IPS DF 6.9 (cell line): ENCODE results near the gene ICAM4.

Experiments used
- DNase-seq: peaks from one replicate; pipeline ENCODE4 v3.0.0-alpha.2; 2013; ENCODE audit warnings: low read depth, low spot score
- H3K27ac ChIP-seq: one replicate; pipeline ENCODE4 v1.5.1; 2013; ENCODE audit warnings: low read length, control low read depth
- H3K27me3 ChIP-seq: 2 replicates; pipeline ENCODE4 v1.6.1; 2013; ENCODE audit warnings: mild to moderate bottlenecking, low read length; ENCODE audit not compliant: control insufficient read depth, insufficient read depth
- H3K36me3 ChIP-seq: 2 replicates; pipeline ENCODE4 v1.6.1; 2013; ENCODE audit warnings: low read length; ENCODE audit not compliant: control insufficient read depth, insufficient read depth
- H3K4me1 ChIP-seq: 2 replicates; pipeline ENCODE4 v1.6.1; 2013; ENCODE audit warnings: low read length; ENCODE audit not compliant: control insufficient read depth, insufficient read depth
- H3K4me3 ChIP-seq: 2 replicates; pipeline ENCODE4 v1.5.1; 2013; ENCODE audit warnings: mild to moderate bottlenecking, low read length
- H3K9me3 ChIP-seq: 2 replicates; pipeline ENCODE4 v1.6.1; 2013; ENCODE audit warnings: low read length, inconsistent platforms; ENCODE audit not compliant: control insufficient read depth, insufficient read depth
- WGBS: extraction: QIAGEN DNeasy Blood & Tissue Kit; methylation state at CpG from one replicate; pipeline ENCODE4 v1.1.7; 2013; ENCODE audit warnings: mixed read lengths, missing lambda C conversion rate; ENCODE audit not compliant: insufficient read length, insufficient coverage; 5-methylcytosine and 5-hydroxymethylcytosine counted together

ICAM4 gene

DNA sequence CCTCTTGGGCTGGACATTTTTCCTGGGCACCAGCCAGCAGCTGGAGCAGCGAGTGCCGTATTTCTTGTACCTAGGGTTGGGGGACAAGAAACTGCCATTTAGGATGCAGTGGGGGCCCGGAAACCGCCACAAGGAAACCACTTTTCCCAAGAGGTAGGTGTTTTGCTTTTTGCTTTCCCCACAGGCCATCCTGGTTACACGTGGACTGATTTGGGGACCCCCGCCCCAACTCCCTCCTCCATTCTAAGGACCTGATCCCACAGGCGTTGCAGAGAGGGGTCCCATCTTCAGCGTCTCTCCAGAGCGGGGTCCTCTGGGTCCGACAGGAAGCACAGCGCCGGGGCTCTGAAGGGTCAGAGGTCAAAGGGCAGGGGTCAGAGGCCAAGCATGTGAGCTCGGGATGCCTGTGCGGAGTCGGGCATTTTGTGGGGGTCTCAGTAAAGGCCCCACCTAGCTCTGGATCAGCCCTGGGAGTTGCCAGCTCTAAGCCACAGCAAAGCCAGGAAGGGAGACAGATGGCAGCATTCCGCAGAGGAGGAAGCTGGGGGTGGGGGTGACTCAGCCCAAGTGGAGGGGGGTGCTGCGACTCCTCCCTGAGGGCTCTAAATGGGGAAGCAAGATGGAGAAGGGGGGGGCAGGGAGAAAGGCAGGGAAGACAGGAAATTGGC lies 18.5 kb downstream of the ICAM4 start:
- Histone ChIP-seq H3K9me3 (no peaks in the 10 kb centered on the region), H3K27me3 (no peaks in the 10 kb centered on the region), H3K4me1 (no peaks in the 10 kb centered on the region), H3K36me3 (no peaks in the 10 kb centered on the region), H3K27ac (no peak overlapping the region), H3K4me3 (no peak overlapping the region)
- WGBS, result no CpG with 5 or more reads among the region's 17 CpGs
- no peak for DNase-seq

DNA sequence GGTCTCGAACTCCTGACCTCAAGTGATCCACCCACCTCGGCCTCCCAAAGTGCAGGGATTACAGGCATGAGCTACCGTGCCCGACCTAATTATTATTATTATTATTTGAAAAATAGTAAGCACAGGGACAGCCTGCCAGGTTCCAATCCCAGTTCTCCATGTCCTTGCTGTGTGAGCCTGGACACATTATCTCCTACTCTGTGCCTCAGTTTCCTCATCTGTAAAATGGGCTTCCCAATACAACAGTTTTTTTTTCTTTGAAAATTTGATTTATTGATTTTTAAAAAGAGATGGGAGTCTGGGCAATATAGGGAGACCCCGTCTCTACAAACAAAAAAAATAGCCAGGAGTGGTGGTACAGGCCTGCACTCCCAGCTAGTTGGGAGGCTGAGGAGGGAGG lies 19.6 kb downstream of the ICAM4 start:
- WGBS, result no CpG with 5 or more reads among the region's 5 CpGs
- no peaks in the 10 kb centered on the region for H3K4me1 ChIP-seq
- no peaks in the 10 kb centered on the region for H3K36me3 ChIP-seq
- H3K27ac ChIP-seq, result no peak overlapping the region
- no peak overlapping the region for H3K4me3 ChIP-seq
- DNase-seq, result no peak
- no peaks in the 10 kb centered on the region for H3K27me3 ChIP-seq
- no peaks in the 10 kb centered on the region for H3K9me3 ChIP-seq

DNA sequence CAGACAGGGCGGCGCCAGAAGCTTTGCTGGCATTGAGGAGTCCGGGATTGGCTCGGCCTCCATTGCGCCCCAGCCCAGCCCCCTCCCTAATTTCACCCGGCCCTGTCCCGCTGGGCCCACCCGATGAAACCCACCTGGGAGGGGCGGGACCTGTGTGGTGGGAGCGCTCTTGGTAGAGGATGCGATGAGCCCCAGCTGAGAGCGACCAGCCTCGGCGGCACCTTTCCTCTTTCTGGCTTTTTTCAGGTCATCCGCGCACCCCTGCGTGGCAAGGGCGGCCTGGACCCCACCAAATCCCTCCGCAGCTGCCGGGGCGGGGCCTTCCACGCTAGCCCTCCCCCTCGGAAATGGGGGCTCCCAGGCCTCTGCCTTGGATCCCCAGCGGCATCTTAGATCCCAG lies 22.7 kb downstream of the ICAM4 start, which contains the start of gene ZGLP1:
Gene ZGLP1, minus strand, starts transcription at position 393 of the 400 bp plus-strand sequence.
- no peaks in the 10 kb centered on the region for H3K27me3 ChIP-seq
- no CpG with 5 or more reads among the region's 24 CpGs for WGBS
- DNase-seq, result no peak
- no peaks in the 10 kb centered on the region for H3K9me3 ChIP-seq
- no peak within 1 kb of the TSS for H3K27ac ChIP-seq
- H3K36me3 ChIP-seq, result no peaks in the 10 kb centered on the region
- no peaks in the 10 kb centered on the region for H3K4me1 ChIP-seq
- no peak within 1 kb of the TSS for H3K4me3 ChIP-seq

DNA sequence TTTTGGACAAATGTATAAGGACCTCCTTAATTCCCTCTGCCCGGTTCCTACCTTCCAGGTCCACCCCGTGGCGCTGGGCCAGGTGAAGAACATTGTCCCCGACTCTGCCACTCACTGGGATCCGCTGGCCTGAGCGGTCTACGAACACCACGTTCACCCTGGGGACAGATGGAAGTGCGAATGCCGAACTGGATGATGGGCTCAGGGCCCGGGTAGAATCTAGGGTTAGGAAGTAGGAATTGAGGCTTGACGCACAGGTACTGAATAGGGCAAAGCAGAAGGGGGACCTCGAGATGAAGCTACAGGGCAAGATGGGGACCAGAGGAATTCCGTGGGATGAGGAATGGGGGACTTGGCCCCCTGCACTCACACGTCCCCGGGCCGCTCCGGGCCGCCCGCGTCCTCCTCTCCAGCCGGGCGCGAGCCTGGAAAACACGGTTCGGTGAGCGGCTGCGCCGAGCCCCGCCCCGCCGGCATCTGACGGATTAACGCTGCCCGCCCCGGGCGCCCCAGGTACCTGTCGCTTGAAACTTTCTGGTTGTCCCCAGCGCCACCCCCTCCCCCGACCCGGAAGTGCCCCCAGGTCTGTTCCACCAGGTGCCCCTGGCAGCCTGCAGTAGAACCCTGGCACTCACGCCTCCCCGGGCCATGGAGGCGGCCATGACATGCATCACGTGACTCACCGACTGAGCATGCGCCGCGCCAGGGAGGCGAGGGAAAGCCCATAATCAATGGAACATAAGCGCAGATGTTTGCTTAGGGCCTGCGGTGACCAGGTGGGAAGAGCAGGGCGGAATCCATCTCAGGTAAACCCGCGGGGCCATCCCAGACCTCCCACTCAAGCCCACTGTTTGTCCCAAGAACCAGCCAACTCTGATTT lies 28.8 kb downstream of the ICAM4 start, which contains the start of gene FDX2:
Gene FDX2, minus strand, starts transcription at position 681 of the 880 bp plus-strand sequence. Its CDS starts 19 bp downstream, at position 662.
- Histone ChIP-seq H3K4me1 (0 out of 2 replicates have a peak, but pooled peaks cover 3% of the 10 kb centered on the region), H3K27me3 (no peaks in the 10 kb centered on the region), H3K36me3 (peaks cover 10% of the 10 kb centered on the region; the same call in 1 of the 2 replicates), H3K9me3 (no peaks in the 10 kb centered on the region), H3K27ac (no peak within 1 kb of the TSS), H3K4me3 (peak within 1 kb of the TSS; percentile 79)
- DNase-seq, result peak; percentile 84
- WGBS, result no CpG with 5 or more reads among the region's 55 CpGs

DNA sequence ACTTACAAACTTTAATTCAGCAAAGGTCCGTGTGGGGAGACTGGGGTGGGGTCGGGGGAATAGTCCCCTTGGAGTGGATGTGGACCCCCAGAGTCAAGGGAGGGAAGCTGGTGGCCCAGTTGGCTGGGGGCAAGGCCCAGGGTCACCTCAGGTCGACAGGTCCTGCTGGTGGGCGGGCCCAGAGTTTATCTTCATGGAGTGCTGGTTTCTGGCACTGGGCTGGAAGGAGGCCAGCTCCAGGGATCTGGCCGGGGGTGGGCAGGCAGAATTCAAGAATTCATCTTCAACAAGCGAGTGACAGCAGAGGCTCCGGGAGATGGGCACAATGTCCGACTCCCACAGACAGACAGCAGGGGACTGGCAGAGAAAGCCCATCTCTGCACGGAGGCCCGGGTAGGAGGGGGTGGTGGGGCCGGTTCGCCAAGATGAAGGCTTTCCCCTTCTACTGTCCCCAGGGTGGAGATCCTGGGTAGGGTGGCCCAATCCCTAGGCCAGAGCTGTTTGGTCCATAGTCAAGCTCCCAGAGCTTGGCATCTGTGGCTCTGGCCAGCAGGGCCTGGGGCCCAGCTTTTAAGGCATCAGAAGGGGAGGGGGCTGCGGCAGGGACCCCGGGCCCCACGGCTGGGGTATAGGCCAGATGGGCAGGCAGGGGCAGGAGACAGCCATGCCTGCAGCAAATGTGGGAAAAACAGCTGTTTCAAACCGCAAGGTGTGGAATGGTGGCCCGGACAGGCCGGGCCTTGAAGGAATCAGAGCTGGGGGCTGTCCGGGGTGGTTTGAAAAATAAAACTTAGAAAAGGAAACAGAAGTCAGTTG lies 29.7 kb downstream of the ICAM4 start:
- Histone ChIP-seq H3K36me3 (peaks cover 12% of the 10 kb centered on the region; the same call in 1 of the 2 replicates), H3K4me3 (no peak overlapping the region; the same call in 1 of the 2 replicates), H3K27ac (no peak overlapping the region)

DNA sequence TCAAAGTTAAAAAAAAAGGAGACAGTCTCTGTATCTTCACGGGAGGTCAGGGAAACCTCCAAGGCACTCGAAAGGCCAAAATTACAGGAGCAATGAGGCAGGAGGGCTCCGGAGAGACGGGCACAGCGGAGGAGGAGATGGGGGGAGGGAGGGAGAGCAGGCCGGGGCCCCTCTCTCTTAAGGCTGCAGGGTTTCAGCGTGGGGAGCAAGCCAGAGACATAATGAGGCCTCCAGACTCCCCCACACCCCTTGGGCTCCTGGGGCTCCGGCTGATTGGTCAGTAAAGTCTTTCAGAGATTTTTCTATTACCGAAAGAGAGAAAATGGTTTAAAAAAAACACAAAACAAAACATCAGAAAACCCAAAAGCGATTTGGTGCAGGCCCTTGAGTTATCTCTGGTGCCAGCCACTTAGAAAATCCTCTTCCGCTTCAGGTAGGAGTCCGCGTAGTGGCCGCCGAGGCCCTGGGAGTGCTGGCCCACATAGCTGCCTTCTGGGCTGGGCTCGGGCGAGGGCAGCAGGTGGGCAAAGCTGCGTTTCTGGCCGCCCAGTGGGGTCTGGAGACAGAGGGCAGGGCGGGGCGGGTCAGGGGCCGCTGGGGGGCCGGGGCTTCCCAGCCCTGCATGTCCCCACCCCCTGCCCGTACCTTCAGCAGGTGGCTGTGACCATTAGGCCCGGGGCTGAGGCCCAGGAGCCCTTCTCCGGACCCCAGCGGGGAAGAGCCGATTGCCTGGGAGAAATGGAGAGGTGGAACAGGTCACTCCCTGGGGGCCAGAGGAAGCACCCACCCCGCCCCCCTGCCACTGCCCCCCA lies 30.5 kb downstream of the ICAM4 start:
- 0 out of 2 replicates have a peak, but pooled peaks cover 3% of the 10 kb centered on the region for H3K4me1 ChIP-seq
- H3K27me3 ChIP-seq, result no peaks in the 10 kb centered on the region
- DNase-seq, result no peak
- WGBS, result no CpG with 5 or more reads among the region's 29 CpGs
- H3K9me3 ChIP-seq, result no peaks in the 10 kb centered on the region
- H3K36me3 ChIP-seq, result peaks cover 20% of the 10 kb centered on the region
- H3K27ac ChIP-seq, result no peak overlapping the region
- no peak overlapping the region for H3K4me3 ChIP-seq

More for the DNA sequence above, 29.7 kb downstream of the ICAM4 start:
- no CpG with 5 or more reads among the region's 19 CpGs for WGBS
- Histone ChIP-seq H3K9me3 (no peaks in the 10 kb centered on the region), H3K4me1 (0 out of 2 replicates have a peak, but pooled peaks cover 3% of the 10 kb centered on the region), H3K27me3 (no peaks in the 10 kb centered on the region)
- DNase-seq, result no peak

DNA sequence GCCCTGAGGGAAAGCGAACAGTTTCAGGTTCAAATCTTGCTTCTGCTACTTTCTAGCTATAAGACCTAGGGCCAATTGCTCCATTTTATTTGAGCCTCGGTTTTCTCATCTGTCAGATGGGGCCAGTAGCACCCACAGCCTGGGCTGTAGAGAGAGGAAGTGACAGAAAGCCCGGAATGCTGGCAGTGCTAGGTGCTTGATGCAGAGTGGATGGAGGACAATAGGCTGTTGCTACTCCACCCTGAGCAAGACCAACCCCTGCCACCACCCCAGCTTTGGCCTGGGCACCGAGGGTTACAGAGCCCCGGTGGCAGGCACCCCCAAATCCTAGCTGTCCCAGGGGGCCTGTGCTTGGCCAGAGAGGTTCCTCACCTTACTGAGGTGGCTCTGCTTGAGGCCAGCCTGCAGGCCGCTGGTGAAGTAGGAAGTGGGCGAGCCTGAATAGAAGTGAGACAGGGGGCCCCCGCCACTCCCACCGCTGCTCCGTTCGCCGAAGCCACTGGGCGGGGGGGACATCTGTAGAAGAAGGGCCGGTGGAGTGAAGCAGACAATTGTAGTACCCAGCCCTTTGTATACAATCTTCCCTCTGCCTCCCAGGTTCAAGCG lies 31.2 kb downstream of the ICAM4 start:
- Histone ChIP-seq H3K4me3 (no peak overlapping the region), H3K4me1 (0 out of 2 replicates have a peak, but pooled peaks cover 3% of the 10 kb centered on the region), H3K9me3 (no peaks in the 10 kb centered on the region), H3K36me3 (peaks cover 27% of the 10 kb centered on the region), H3K27ac (no peak overlapping the region), H3K27me3 (no peaks in the 10 kb centered on the region)
- no CpG with 5 or more reads among the region's 15 CpGs for WGBS
- no peak for DNase-seq

DNA sequence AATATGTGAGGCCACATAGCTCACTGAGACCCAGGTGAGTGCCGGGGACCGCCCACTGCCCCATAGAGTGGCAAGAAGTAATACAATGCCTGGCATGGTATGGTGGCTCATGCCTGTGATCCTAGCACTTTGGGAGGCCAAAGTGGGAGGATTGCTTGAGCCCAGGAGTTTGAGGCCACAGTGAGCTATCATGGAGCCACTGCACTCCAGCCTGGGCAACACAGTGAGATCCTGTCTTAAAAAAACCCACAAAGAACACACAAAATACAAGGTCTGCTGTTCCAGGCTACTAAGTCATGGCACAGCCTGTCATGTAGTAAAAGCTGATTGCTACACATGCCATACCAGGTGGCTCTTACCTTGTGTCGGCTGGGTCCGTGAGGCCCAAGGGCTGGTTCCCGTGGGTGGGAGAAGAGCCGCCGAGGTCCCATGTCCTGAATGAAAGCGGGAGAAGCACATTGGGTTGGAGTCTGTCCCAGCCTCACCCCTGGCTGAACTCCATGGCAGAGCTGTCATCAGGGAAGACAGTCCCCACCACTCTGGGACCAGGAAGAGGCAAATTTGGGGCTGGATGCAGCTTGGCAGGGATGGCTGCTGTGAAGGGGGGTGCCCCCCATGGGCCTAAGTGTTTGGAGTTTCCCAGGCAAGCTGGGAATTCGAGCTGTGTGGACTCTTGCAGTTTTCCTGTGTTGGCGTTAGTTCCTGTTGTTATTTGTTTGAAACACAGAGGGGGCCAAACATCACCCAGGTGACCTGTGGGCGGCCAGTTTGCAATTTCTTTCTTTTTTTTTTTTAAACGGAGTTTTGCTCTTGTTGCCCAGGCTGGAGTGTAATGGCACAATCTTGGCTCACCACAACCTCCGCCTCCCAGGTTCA lies 32.3 kb downstream of the ICAM4 start:
- Histone ChIP-seq H3K27ac (no peak overlapping the region), H3K4me1 (0 out of 2 replicates have a peak, but pooled peaks cover 3% of the 10 kb centered on the region), H3K9me3 (no peaks in the 10 kb centered on the region), H3K36me3 (peaks cover 35% of the 10 kb centered on the region), H3K4me3 (no peak overlapping the region), H3K27me3 (no peaks in the 10 kb centered on the region)
- WGBS, result no CpG with 5 or more reads among the region's 13 CpGs
- DNase-seq, result no peak
